ENCODE data around the gene SALL4.
"Not testable (repeated sequence)": the region's sequence is repeated elsewhere in the genome, so short reads cannot be mapped to it uniquely, and the experiment has no call there.

Gene SALL4

DNA sequence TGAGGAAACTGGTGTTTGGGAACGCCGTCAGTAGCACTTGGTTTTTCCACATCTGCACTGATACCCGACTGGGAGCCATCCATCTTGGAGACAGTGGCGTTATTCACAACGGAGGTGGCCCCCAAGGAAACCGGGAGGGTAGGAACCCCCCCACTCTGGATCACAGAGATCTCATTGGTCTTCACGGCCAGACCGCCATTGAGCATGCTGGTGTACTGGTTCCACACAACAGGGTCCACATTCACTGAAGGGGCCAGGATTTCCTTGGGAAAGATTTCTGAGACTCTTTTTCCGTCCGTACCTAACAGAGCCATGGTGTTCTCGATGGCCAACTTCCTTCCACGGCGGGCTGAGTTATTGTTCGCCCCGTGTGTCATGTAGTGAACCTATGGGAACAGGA is 18.0 kb downstream of the SALL4 start:
- ChIA-PET POLR2A (interaction anchor here (0.6 kb wide), 1 partner anchor 24 kb away, joined by 3 read pairs; no protein-coding TSS in a partner anchor), CTCF (no interaction called here)
- no peak for TF ChIP-seq CTBP1 (IDR thresholded peaks at IDR 0.05; ENCODE audit: borderline replicate concordance)
- TF ChIP-seq SUZ12 (IDR thresholded peaks at IDR 0.05) = no peak
- TF ChIP-seq ELF4 (IDR thresholded peaks at IDR 0.05) = no peak
- no peak for TF ChIP-seq NFRKB (IDR thresholded peaks at IDR 0.05)
- TF ChIP-seq TARDBP (IDR thresholded peaks at IDR 0.05) = no peak
- TF ChIP-seq ARNT (IDR thresholded peaks at IDR 0.05) = no peak
- TF ChIP-seq L3MBTL2 (conservative IDR thresholded peaks at IDR 0.05) = no peak
- no peak for TF ChIP-seq BHLHE40 (IDR thresholded peaks at IDR 0.05; ENCODE audit: borderline replicate concordance)
- TF ChIP-seq SP1 (IDR thresholded peaks at IDR 0.05) = no peak
- TF ChIP-seq, protein P1, sequence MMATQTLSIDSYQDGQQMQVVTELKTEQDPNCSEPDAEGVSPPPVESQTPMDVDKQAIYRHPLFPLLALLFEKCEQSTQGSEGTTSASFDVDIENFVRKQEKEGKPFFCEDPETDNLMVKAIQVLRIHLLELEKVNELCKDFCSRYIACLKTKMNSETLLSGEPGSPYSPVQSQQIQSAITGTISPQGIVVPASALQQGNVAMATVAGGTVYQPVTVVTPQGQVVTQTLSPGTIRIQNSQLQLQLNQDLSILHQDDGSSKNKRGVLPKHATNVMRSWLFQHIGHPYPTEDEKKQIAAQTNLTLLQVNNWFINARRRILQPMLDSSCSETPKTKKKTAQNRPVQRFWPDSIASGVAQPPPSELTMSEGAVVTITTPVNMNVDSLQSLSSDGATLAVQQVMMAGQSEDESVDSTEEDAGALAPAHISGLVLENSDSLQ (IDR thresholded peaks at IDR 0.05) = no peak
- DNase-seq (ENCODE audit: extremely low spot score) = no peak

DNA sequence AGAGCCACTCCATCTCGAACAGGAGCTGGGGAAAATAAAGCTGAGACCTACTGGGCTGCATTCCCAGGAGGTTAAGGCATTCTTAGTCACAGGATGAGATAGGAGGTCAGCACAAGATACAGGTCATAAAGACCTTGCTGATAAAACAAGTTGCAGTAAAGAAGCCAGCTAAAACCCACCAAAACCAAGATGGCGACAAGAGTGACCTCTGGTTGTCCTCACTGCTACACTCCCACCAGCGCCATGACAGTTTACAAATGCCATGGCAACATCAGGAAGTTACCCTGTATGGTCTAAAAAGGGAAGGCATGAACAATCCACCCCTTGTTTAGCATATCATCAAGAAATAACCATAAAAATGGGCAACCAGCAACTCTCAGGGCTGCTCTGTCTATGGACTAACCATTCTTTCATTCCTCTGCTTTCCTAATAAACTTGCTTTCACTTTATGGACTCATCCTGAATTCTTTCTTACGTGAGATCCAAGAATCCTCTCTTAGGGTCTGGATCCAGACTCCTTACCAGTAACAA is 24.0 kb downstream of the SALL4 start:
- POLR2A ChIA-PET, CTCF ChIA-PET: not testable (repeated sequence)

DNA sequence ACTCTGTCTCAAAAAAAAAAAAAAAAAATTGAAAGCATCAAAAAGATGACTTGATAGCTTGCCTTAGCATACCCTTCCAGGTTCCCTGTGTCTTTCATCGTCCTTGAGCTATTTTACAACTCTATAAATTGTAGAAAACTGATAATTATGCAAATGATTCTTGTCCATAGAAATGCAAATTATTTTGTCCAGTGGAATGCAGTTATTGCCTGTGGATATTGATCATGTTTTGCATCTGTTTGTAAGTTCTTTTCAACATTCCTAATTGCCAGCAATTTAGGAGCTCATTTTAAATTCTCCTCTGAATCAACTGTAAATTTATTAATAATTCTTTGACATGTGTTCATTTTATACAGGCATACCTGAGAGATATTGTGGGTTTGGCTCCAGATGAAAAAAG is 27.1 kb downstream of the SALL4 start:
- ChIA-PET CTCF (interaction anchor here (0.6 to 0.8 kb wide), 2 partner anchors 74 to 304 kb away, joined by 3 read pairs; no protein-coding TSS in a partner anchor), POLR2A (no interaction called here)
- TF ChIP-seq FOXM1 (IDR thresholded peaks at IDR 0.05; ENCODE audit: borderline replicate concordance) = no peak
- no peak for TF ChIP-seq BHLHE40 (IDR thresholded peaks at IDR 0.05; ENCODE audit: borderline replicate concordance)
- TF ChIP-seq, protein P1 (IDR thresholded peaks at IDR 0.05) = no peak
- no peak for TF ChIP-seq SP1 (IDR thresholded peaks at IDR 0.05)
- no peak for TF ChIP-seq LEF1 (IDR thresholded peaks at IDR 0.05; ENCODE audit: borderline replicate concordance)
- TF ChIP-seq CTBP1 (IDR thresholded peaks at IDR 0.05; ENCODE audit: borderline replicate concordance) = no peak
- TF ChIP-seq ARNT (IDR thresholded peaks at IDR 0.05) = no peak
- TF ChIP-seq TARDBP (IDR thresholded peaks at IDR 0.05) = no peak
- no peak for TF ChIP-seq FOXA1 (IDR thresholded peaks at IDR 0.05)
- no peak for TF ChIP-seq FOXK2 (IDR thresholded peaks at IDR 0.05)
- TF ChIP-seq HDGF (IDR thresholded peaks at IDR 0.05; ENCODE audit: borderline replicate concordance) = no peak
- no peak for TF ChIP-seq SUZ12 (IDR thresholded peaks at IDR 0.05)
- TF ChIP-seq L3MBTL2 (conservative IDR thresholded peaks at IDR 0.05) = no peak
- TF ChIP-seq ZNF384 (IDR thresholded peaks at IDR 0.05) = no peak
- TF ChIP-seq ELF4 (IDR thresholded peaks at IDR 0.05) = no peak
- TF ChIP-seq NFRKB (IDR thresholded peaks at IDR 0.05) = no peak
- DNase-seq (ENCODE audit: extremely low spot score) = no peak

More for the DNA sequence above, 24.0 kb downstream of the SALL4 start:
- not testable (repeated sequence) for DNase-seq (ENCODE audit: extremely low spot score)

DNA sequence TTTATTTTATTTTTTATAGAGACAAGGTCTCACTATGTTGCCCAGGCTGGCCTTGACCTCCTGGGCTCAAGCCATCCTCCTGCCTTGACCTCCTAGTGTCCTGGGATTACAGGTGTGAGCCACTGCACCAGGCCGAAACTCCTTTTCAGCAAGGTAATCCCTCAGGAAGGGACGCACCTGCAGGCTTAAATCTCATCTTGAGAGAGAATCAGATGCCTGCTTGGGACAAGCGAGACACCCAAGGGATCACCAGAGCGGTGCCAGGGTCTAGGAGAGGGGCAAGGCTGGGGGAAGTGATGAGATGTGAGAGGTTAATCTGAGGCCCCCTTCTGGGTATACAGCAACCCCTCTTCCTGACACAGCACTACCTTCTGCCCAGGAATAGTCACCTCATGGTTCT is 30.1 kb downstream of the SALL4 start:
- ChIA-PET POLR2A (no interaction called here), CTCF (no interaction called here)
- DNase-seq (ENCODE audit: extremely low spot score) = no peak
- TF ChIP-seq BHLHE40 (IDR thresholded peaks at IDR 0.05; ENCODE audit: borderline replicate concordance) = no peak
- TF ChIP-seq, protein P1 (IDR thresholded peaks at IDR 0.05) = no peak
- no peak for TF ChIP-seq HDGF (IDR thresholded peaks at IDR 0.05; ENCODE audit: borderline replicate concordance)
- TF ChIP-seq ELF4 (IDR thresholded peaks at IDR 0.05) = no peak
- TF ChIP-seq TARDBP (IDR thresholded peaks at IDR 0.05) = no peak
- no peak for TF ChIP-seq ARNT (IDR thresholded peaks at IDR 0.05)
- TF ChIP-seq FOXK2 (IDR thresholded peaks at IDR 0.05) = no peak
- TF ChIP-seq FOXM1 (IDR thresholded peaks at IDR 0.05; ENCODE audit: borderline replicate concordance) = no peak
- TF ChIP-seq L3MBTL2 (conservative IDR thresholded peaks at IDR 0.05) = no peak
- no peak for TF ChIP-seq FOXA1 (IDR thresholded peaks at IDR 0.05)
- no peak for TF ChIP-seq SP1 (IDR thresholded peaks at IDR 0.05)
- TF ChIP-seq SUZ12 (IDR thresholded peaks at IDR 0.05) = no peak
- no peak for TF ChIP-seq LEF1 (IDR thresholded peaks at IDR 0.05; ENCODE audit: borderline replicate concordance)
- TF ChIP-seq ZNF384 (IDR thresholded peaks at IDR 0.05) = no peak
- TF ChIP-seq CTBP1 (IDR thresholded peaks at IDR 0.05; ENCODE audit: borderline replicate concordance) = no peak
- no peak for TF ChIP-seq NFRKB (IDR thresholded peaks at IDR 0.05)

DNA sequence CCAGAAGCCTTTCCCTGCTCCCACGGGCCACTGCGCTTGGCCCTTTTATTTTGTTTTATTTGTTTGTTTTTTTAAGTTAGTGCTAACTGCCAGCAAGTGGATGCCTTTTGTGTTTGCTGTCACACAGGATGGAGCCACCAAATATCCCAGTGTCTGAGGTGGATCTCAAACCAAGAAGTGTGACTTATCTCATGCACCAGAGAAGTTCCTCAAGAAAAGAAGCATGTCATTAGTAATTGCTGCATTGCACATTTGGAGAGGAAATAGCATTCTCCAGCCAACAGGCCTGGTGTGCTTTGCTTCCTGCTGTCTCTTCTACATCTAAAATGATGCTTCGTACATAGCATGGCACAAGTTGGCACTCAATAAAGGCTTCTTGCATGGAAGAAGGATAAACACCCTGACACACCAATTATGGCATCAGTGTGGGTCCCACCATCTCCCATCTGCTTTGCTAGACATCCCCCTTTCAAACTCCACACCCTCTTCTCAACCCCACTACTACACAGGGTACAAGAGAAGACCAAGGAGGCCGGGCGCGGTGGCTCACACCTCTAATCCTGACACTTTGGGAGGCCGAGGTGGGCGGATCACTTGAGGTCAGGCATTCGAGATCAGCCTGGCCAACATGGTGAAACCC is 32.2 kb downstream of the SALL4 start:
- POLR2A ChIA-PET = no interaction called here
- CTCF ChIA-PET = no interaction called here

More for the DNA sequence above, 32.2 kb downstream of the SALL4 start:
- no peak for DNase-seq (ENCODE audit: extremely low spot score)
- no peak for TF ChIP-seq SP1 (IDR thresholded peaks at IDR 0.05)
- no peak for TF ChIP-seq LEF1 (IDR thresholded peaks at IDR 0.05; ENCODE audit: borderline replicate concordance)
- TF ChIP-seq ARNT (IDR thresholded peaks at IDR 0.05) = no peak
- no peak for TF ChIP-seq SUZ12 (IDR thresholded peaks at IDR 0.05)
- TF ChIP-seq FOXM1 (IDR thresholded peaks at IDR 0.05; ENCODE audit: borderline replicate concordance) = no peak
- no peak for TF ChIP-seq TARDBP (IDR thresholded peaks at IDR 0.05)
- no peak for TF ChIP-seq NFRKB (IDR thresholded peaks at IDR 0.05)
- no peak for TF ChIP-seq L3MBTL2 (conservative IDR thresholded peaks at IDR 0.05)
- no peak for TF ChIP-seq BHLHE40 (IDR thresholded peaks at IDR 0.05; ENCODE audit: borderline replicate concordance)
- TF ChIP-seq, protein P1 (IDR thresholded peaks at IDR 0.05) = no peak
- no peak for TF ChIP-seq CTBP1 (IDR thresholded peaks at IDR 0.05; ENCODE audit: borderline replicate concordance)
- no peak for TF ChIP-seq FOXA1 (IDR thresholded peaks at IDR 0.05)
- no peak for TF ChIP-seq ELF4 (IDR thresholded peaks at IDR 0.05)
- no peak for TF ChIP-seq ZNF384 (IDR thresholded peaks at IDR 0.05)
- TF ChIP-seq HDGF (IDR thresholded peaks at IDR 0.05; ENCODE audit: borderline replicate concordance) = no peak
- no peak for TF ChIP-seq FOXK2 (IDR thresholded peaks at IDR 0.05)

Measured in HEK293T (cell line).